ENCODE measurements around the gene C6orf118.

Gene C6orf118

DNA sequence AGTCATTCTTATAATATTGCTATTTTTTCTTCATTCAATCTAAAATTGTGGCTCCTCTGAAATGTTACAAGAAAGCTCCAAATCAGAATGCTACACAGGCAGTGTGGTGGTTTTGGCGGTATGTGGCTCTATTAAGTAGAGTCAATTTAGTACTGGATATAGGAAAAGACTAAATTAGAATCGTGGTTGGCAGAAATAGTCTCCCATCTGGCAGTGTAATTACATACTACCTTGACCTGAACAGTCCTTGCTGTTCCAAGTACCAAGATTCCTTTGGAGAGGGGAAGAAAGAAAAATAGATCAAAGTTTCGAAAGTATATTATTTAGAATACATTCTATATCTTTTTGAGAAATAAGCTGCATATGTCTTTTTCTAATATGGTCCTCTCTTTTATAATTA is 78.2 kb downstream of the C6orf118 start:
- DNase-seq (ENCODE audit: extremely low read depth, low read depth) = no peak
- TF ChIP-seq, protein P1, sequence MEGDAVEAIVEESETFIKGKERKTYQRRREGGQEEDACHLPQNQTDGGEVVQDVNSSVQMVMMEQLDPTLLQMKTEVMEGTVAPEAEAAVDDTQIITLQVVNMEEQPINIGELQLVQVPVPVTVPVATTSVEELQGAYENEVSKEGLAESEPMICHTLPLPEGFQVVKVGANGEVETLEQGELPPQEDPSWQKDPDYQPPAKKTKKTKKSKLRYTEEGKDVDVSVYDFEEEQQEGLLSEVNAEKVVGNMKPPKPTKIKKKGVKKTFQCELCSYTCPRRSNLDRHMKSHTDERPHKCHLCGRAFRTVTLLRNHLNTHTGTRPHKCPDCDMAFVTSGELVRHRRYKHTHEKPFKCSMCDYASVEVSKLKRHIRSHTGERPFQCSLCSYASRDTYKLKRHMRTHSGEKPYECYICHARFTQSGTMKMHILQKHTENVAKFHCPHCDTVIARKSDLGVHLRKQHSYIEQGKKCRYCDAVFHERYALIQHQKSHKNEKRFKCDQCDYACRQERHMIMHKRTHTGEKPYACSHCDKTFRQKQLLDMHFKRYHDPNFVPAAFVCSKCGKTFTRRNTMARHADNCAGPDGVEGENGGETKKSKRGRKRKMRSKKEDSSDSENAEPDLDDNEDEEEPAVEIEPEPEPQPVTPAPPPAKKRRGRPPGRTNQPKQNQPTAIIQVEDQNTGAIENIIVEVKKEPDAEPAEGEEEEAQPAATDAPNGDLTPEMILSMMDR (IDR thresholded peaks at IDR 0.05; ENCODE audit: low read depth, low read length) = no peak

All from AG09319 (cell line).